Measurements from ENCODE around the gene HELZ.

HELZ gene

GRCh38 chr17:67021196-67021595, 223.8 kb downstream of the HELZ start:
- no peak for DNase-seq

All from KG1 (cell line).